Measurements from ENCODE around the gene GLTPD2.

Gene GLTPD2

GRCh38 chr17:4788807-4789700 lies at the start of gene GLTPD2:
Gene GLTPD2 (plus strand): TSS chr17:4788964. CDS start chr17:4789012, 48 bp downstream.
- DNase-seq, result peak in 2 of 3 experiments; percentile 50 to 55

GRCh38 chr17:4739122-4740024 lies 49.4 kb upstream of the GLTPD2 start, which contains the start of the genes CXCL16 and ZMYND15:
Gene CXCL16 (minus strand): TSS chr17:4739928. CDS start chr17:4739339, 589 bp downstream.
Gene ZMYND15 (plus strand): TSS chr17:4739833. CDS start chr17:4740549, 716 bp downstream.
- DNase-seq, result peak; percentile 4 to 48 (median 43)

GRCh38 chr17:4740025-4740351 lies 48.8 kb upstream of the GLTPD2 start:
- no peak for DNase-seq

DNA sequence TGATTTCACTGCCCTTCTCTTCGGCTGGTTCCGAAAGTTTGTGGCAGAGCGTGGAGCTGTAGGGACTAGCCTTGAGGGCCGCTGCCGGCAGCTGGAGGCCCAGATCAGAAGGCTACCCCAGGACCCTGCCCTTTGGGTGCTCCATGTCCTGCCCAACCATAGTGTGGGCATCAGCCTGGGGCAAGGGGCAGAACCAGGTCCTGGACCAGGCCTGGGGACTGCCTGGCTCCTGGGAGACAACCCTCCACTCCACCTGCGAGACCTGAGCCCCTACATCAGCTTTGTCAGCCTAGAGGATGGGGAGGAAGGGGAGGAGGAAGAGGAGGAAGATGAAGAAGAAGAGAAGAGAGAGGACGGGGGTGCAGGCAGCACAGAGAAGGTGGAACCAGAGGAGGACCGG lies 48.2 kb upstream of the GLTPD2 start:
- no peak for DNase-seq

DNA sequence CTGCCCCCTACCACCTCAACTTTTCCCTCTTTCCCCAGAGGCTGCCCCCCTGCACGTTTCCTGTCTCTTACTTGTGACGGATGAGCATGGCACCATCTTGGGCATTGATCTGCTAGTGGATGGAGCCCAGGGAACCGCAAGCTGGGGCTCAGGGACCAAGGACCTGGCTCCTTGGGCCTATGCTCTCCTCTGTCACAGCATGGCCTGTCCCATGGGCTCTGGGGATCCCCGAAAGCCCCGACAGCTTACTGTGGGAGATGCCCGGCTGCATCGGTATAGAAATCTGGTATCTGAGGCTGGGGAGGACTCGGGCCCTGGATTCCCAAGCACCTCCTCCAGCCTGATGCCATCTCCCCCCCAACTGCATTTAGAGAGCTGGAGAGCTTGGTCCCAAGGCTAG lies 47.2 kb upstream of the GLTPD2 start:
- no peak for DNase-seq

DNA sequence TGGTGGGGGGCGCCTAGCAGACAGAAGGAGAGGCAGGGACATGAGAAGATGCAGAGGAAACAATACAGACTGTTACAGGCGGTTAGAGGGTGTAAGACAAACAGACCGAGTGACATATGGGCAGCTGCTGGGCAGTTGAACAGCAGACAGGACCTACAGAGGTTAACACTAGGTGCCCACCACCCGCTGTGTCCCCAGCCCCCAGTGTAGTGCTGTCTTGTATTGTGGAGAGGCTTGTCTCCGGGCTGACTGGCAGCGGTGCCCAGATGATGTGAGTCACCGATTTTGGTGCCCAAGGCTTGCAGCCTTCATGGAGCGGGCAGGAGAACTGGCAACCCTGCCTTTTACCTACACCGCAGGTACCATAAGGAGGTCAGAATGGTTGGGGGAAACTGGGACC lies 46.6 kb upstream of the GLTPD2 start:
- no peak for DNase-seq

DNA sequence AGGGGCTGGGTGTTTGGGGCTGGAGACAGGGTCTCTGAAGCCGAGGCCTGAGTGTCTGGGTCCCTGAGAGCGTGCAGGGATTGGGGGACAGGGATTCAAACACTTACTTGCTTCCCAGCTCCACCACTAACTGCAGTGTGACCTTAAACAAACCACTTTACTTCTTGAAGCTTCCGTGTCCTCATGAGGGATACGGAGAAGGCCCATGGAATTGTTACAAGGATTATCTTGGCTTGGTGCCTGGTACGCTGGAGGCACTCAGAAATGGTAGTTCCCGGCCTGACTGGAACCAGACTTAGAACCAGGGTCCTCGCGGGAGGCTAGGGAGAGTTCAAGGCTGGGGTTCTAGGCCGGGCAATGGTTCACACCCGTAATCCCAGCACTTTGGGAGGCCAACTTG lies 46.1 kb upstream of the GLTPD2 start:
- no peak for DNase-seq

- DNase-seq, result no peak
Observed at GRCh38 chr17:4743216-4743615, 45.5 kb upstream of the GLTPD2 start.

DNA sequence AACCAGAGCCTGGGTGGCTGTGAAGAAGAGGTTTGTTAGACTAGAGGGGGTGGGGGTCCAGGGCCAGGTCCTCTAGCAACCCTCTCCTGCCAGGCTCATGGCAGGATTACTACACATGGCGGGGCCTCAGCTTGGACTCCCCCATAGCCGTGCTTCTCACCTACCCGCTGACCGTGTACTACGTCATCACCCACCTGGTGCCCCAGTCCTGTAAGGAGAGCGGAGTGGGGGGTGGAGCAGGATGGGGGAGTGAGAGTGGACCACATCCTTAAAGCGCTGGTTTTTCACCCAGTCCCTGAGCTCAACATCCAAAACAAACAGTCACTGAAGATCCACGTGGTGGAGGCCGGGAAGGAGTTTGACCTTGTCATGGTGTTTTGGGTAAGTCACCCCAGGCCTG lies 44.9 kb upstream of the GLTPD2 start:
- DNase-seq, result no peak

GRCh38 chr17:4744999-4745969 lies 43.5 kb upstream of the GLTPD2 start:
- peak in 2 of 3 experiments; percentile 7 to 32 for DNase-seq

GRCh38 chr17:4747847-4748246 lies 40.9 kb upstream of the GLTPD2 start:
- DNase-seq, result no peak

DNA sequence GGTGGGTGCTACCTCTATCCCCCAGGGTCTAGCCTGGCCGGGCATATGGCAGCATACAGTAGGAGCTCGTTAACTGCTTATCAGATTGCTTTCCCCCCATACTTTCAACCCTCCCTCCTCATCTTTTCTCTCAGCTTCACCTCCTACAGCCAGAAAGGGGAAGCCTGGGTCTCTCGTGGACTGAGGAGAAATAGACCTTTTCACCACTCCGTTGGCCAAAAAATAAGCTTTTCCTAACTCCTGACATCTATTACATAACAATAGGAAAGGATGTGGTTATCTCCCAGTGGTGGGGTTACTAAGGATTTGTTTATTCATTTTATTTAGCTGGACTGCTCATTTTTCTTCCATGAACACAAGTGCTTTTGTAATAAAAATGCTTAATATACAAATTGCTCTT lies 40.1 kb upstream of the GLTPD2 start:
- DNase-seq, result no peak

- no peak for DNase-seq
Observed at GRCh38 chr17:4750606-4751005, 38.2 kb upstream of the GLTPD2 start.

DNA sequence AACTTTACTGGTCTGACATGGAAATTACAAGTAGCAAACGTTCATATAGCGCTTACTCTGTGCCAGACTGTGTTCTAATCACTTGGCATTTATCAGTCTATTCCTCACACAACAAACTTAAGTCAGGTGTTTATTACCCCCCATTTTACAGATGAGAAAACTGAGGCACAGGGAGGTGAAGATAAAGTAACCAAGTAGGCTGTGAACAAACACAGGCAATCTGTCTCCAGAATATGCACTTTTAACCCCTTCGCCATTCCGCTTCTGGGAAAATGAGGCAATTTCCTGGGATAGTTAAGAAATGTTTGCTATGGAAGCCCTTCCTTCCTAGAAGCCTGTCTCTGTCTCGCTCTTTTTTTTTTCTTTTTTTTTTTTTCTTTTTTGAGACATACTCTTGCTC lies 36.8 kb upstream of the GLTPD2 start:
- DNase-seq, result no peak

DNA sequence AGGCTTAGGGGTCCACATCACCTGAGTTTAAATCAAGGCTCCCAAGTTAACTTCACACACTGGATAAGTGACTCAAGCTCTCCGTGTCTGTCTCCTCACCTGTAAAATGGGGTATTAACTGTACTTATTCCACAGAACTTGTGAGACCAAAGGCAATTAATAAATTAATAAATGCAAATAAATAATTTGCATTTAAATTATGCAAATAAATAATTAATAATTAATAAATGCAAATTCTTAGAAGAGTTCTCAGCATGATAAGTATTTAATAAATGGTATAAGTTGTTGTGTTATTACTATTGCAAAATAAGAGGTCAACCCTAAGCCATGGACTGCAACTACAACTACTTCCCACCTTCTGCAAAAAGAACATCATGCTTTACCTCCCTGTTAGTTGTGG lies 35.4 kb upstream of the GLTPD2 start:
- no peak for DNase-seq

DNA sequence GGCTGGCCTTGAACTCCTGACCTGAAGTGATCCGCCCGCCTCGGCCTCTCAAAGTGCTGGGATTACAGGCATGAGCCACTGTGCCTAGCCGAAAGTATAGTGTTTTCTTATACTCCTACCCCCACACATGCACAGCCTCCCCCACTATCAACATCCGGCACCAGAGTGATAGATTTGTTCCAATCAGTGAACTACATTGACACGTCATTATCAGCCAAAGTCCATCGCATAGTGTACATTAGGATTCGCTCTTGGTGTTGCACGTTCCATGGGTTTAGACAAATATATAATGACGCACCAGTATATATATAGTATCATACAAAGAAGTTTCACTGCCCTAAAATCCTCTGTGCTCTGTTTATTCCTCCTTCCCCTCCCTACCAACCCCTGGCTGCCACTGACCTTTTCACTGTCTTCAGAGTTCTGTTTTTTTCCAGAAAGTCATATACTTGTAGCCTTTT lies 29.0 kb upstream of the GLTPD2 start:
- DNase-seq, result no peak

- no peak for DNase-seq
Observed at GRCh38 chr17:4764595-4764994, 24.2 kb upstream of the GLTPD2 start.

GRCh38 chr17:4766201-4766600 lies 22.6 kb upstream of the GLTPD2 start:
- DNase-seq, result no peak

GRCh38 chr17:4766723-4767122 lies 22.0 kb upstream of the GLTPD2 start:
- no peak for DNase-seq

DNA sequence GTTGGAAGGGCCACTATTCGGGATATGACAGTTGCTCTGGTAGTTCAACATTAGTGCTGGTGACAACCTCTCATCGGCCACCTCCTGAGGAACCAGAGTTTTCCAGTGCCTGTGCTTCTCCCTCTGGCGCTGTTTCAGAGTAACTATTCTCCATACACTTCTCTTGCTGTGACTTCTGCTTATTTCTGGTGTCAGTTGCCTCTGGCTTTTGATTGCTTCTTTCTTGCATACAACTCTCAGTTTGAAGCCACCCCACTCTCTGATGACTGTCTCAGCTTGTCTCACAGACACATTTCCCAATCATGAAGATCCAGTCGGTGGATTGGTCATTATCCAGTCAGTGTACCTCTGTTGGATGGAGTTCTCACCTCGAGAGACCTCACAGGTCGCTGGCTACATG lies 20.5 kb upstream of the GLTPD2 start:
- no peak for DNase-seq

GRCh38 chr17:4769628-4770027 lies 19.1 kb upstream of the GLTPD2 start:
- no peak for DNase-seq

DNA sequence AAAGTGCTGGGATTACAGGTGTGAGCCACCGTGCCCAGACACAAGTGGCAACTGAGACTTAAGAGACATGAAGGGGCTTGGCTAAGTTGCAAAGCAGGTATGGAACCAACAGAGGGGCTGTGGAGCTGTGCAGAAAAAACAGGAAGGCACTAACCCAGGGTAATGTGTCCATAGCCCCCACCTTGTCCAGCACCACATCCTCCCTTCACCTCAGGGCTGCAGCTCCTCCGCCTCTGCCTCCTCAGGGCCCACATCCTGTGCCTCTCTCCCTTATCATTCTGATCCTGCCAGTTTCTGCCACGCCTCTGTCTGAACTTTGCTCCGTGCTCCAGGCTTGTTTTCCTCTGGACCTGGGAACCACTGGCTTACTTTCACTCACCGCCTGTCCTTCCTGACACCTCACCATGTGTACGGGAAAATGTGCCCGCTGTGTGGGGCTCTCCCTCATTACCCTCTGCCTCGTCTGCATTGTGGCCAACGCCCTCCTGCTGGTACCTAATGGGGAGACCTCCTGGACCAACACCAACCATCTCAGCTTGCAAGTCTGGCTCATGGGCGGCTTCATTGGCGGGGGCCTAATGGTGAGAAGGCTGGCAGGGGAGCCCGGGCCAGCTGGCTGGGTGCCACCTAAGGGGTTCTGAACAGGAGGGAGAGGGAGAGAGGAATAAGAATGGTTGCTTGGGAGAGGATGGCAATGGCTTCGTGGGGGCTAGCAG lies 17.1 kb upstream of the GLTPD2 start, which contains the start of gene TM4SF5:
Gene TM4SF5 (plus strand): TSS at position 368 of the 716 bp plus-strand sequence. CDS start 37 bp downstream, at position 405.
- DNase-seq, result peak in 1 of 3 experiments; percentile 31
